Heart left ventricle (tissue), 13 donors: Measurements from ENCODE around the gene TNFRSF13B.

Source experiments
- POLR2A ChIP-seq, 2 donors: fragments of 450-650 bp; IDR thresholded peaks; one replicate each; pipeline ENCODE4 v1.6.1; 2017; ENCODE audit warnings: antibody characterized with exemption in 2 of 2, mild to moderate bottlenecking in 2 of 2, moderate library complexity in 2 of 2
- TF ChIP-seq, protein P1 (sequence below), 12 donors: fragments of 200-600 bp; sonication (generic) in 4 of 12; IDR thresholded peaks; one replicate each; pipeline versions ENCODE4 v1.5.0 to v1.8.0; 2018 to 2022; ENCODE audit warnings: antibody characterized with exemption in 12 of 12, mild to moderate bottlenecking in 5 of 12
- donor health status: ischemic (EF 13 %, LVEDD 7.1; RV severe dilation, severe dysfunction).
- donor health status: DM: no; HTN: yes; CAD: no.
- donor health status: DM: no; HTN: no; CAD: no.
- donor health status: ischemic (EF 25% LVEDD 6.9; RV normal size, moderate dysfunction).
- donor health status: ischemic (EF 25% LVEDD 5.7; RV mildly dilated, moderate dysfunction).
- donor health status: ischemic (EF 35%, LVEDD 5.7; RV mildly dilated, moderate dysfunction).
- donor health status: nonischemic (EF 11% LVEDD 7.7; RV severe dilation, severe dysfunction).
- donor health status: DM: yes; HTN: yes; CAD: no.
- donor health status: PGD.
- donor health status: ischemic (EF 29% LVEDD 5.4; RV normal size, mild dysfunction).
- donor health status: nonischemic (EF 23%, LVEDD 6.1; RV moderate dilation, normal function).

DNA sequence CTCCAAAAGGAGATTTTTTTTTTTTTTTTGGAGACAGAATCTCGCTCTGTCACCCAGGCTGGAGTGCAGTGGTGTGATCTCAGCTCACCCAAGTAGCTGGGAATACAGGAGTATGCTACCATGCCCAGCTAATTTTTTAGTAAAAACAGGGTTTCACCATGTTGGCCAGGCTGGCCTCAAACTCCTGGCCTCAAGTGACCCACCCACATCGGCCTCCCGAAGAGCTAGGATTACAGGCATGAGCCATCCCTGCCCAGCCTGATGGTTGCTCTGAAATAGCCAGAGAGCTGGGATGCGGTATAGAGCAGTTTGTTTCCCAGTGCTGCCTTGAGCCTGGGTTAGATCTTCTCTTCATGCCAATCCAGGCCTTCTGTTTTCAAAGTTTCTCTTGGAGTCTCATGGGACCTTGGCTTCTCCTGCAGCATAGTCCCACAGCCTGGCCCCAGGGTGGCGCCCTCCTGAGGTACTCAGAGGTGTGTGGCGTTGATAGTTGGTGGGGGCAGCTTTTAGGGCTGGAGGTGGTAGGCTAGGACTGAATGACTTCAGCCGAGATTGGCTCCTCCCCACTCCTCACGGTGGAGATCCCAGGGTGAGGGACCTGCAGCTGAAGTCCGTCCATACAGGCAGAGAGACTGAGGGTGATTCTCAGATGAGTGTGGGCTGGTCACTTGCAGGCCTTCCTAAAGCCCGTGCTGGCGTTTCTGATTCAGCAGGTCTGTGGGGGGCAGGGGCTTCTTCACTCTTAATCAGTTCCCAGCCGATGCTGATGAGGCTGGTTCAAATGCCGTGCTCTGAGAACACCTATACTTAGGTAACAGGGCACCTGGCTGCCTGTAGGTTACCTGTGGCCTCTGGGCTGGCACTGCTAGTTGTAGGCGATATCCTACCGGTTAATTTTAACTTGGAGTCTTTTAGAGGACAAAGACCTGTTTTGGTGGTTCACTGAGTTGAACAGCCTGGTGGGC lies 52.0 kb downstream of the TNFRSF13B start:
- TF ChIP-seq, protein P1, sequence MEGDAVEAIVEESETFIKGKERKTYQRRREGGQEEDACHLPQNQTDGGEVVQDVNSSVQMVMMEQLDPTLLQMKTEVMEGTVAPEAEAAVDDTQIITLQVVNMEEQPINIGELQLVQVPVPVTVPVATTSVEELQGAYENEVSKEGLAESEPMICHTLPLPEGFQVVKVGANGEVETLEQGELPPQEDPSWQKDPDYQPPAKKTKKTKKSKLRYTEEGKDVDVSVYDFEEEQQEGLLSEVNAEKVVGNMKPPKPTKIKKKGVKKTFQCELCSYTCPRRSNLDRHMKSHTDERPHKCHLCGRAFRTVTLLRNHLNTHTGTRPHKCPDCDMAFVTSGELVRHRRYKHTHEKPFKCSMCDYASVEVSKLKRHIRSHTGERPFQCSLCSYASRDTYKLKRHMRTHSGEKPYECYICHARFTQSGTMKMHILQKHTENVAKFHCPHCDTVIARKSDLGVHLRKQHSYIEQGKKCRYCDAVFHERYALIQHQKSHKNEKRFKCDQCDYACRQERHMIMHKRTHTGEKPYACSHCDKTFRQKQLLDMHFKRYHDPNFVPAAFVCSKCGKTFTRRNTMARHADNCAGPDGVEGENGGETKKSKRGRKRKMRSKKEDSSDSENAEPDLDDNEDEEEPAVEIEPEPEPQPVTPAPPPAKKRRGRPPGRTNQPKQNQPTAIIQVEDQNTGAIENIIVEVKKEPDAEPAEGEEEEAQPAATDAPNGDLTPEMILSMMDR (IDR thresholded peaks at IDR 0.05), result no peak
- no peak for TF ChIP-seq POLR2A (IDR thresholded peaks at IDR 0.05)
